Measurements from ENCODE around the gene RAB11A. TPM values are rescaled to one million over a fixed set of nuclear protein-coding genes. Genes with fewer than 3 reads are reported as not detected.

RAB11A gene
- total RNA-seq, 1 donor from 2014 or later = 482 TPM

GRCh38 chr15:65873256-65873655 is 4.0 kb downstream of the RAB11A start:
- peaks cover 14% of the 10 kb centered on the region for H3K27me3 Mint-ChIP-seq (ENCODE audit: insufficient read depth, low read depth)
- peaks cover 4% of the 10 kb centered on the region for H3K4me1 ChIP-seq
- H3K27me3 ChIP-seq = no peaks in the 10 kb centered on the region
- H3K4me3 Mint-ChIP-seq = no peak overlapping the region
- H4K20me1 ChIP-seq (ENCODE audit: low read depth) = peaks cover 72% of the 10 kb centered on the region
- H3F3A ChIP-seq (ENCODE audit: low read depth) = peaks cover 12% of the 10 kb centered on the region
- peaks cover 11% of the 10 kb centered on the region for H3K9me3 Mint-ChIP-seq
- H2AFZ ChIP-seq (replicated peaks) = no peak overlapping the region
- H3K36me3 Mint-ChIP-seq = peaks cover 17% of the 10 kb centered on the region
- no peak overlapping the region for H3K27ac Mint-ChIP-seq
- no peak overlapping the region for H3K4me3 ChIP-seq
- peaks cover 86% of the 10 kb centered on the region for H3K79me2 ChIP-seq (ENCODE audit: low read depth)
- H3K36me3 ChIP-seq = peaks cover 10% of the 10 kb centered on the region
- H3K9me3 ChIP-seq (ENCODE audit: low read depth) = no peaks in the 10 kb centered on the region
- H3K4me1 Mint-ChIP-seq = peaks cover 19% of the 10 kb centered on the region
- no peak overlapping the region for H3K9ac ChIP-seq
- TF ChIP-seq EZH2 (IDR thresholded peaks at IDR 0.05) = no peak
- TF ChIP-seq EZH2phosphoT487 (IDR thresholded peaks at IDR 0.05) = no peak
- TF ChIP-seq CTCF (IDR thresholded peaks at IDR 0.05) = no peak
- no peak for DNase-seq (ENCODE audit: low spot score)
- H3K4me2 ChIP-seq = no peak overlapping the region
- no peak overlapping the region for H3K27ac ChIP-seq

GRCh38 chr15:65875458-65875857 is 6.2 kb downstream of the RAB11A start:
- no peak for TF ChIP-seq EZH2phosphoT487 (IDR thresholded peaks at IDR 0.05)
- TF ChIP-seq CTCF (IDR thresholded peaks at IDR 0.05) = no peak
- TF ChIP-seq EZH2 (IDR thresholded peaks at IDR 0.05) = no peak
- H3F3A ChIP-seq (ENCODE audit: low read depth) = peaks cover 1% of the 10 kb centered on the region
- peaks cover 20% of the 10 kb centered on the region for H3K36me3 ChIP-seq
- H3K27me3 ChIP-seq = no peaks in the 10 kb centered on the region
- Mint-ChIP-seq H3K9me3 (peaks cover 3% of the 10 kb centered on the region), H3K4me3 (no peak overlapping the region), H3K4me1 (peaks cover 9% of the 10 kb centered on the region), H3K27me3 (ENCODE audit: insufficient read depth, low read depth) (no peaks in the 10 kb centered on the region), H3K27ac (no peak overlapping the region), H3K36me3 (peaks cover 18% of the 10 kb centered on the region)
- no peak overlapping the region for H3K9ac ChIP-seq
- DNase-seq (ENCODE audit: low spot score) = no peak
- H3K4me3 ChIP-seq = no peak overlapping the region
- no peak overlapping the region for H2AFZ ChIP-seq (replicated peaks)
- peaks cover 73% of the 10 kb centered on the region for H4K20me1 ChIP-seq (ENCODE audit: low read depth)
- H3K27ac ChIP-seq = no peak overlapping the region
- peaks cover 75% of the 10 kb centered on the region for H3K79me2 ChIP-seq (ENCODE audit: low read depth)
- H3K4me1 ChIP-seq = no peaks in the 10 kb centered on the region
- H3K9me3 ChIP-seq (ENCODE audit: low read depth) = no peaks in the 10 kb centered on the region
- no peak overlapping the region for H3K4me2 ChIP-seq

GRCh38 chr15:65877749-65878148 is 8.5 kb downstream of the RAB11A start:
- Histone ChIP-seq H3K4me2 (no peak overlapping the region), H3F3A (ENCODE audit: low read depth) (no peaks in the 10 kb centered on the region), H2AFZ (replicated peaks) (no peak overlapping the region), H3K9ac (no peak overlapping the region), H4K20me1 (ENCODE audit: low read depth) (peaks cover 71% of the 10 kb centered on the region), H3K36me3 (peaks cover 30% of the 10 kb centered on the region), H3K9me3 (ENCODE audit: low read depth) (no peaks in the 10 kb centered on the region), H3K79me2 (ENCODE audit: low read depth) (peaks cover 56% of the 10 kb centered on the region), H3K4me1 (no peaks in the 10 kb centered on the region), H3K4me3 (no peak overlapping the region), H3K27ac (no peak overlapping the region), H3K27me3 (no peaks in the 10 kb centered on the region)
- TF ChIP-seq EZH2 (IDR thresholded peaks at IDR 0.05) (no peak), EZH2phosphoT487 (IDR thresholded peaks at IDR 0.05) (no peak), CTCF (IDR thresholded peaks at IDR 0.05) (no peak)
- no peak for DNase-seq (ENCODE audit: low spot score)
- no peak overlapping the region for H3K27ac Mint-ChIP-seq
- no peak overlapping the region for H3K4me3 Mint-ChIP-seq
- no peaks in the 10 kb centered on the region for H3K27me3 Mint-ChIP-seq (ENCODE audit: insufficient read depth, low read depth)
- H3K4me1 Mint-ChIP-seq = no peaks in the 10 kb centered on the region
- peaks cover 22% of the 10 kb centered on the region for H3K36me3 Mint-ChIP-seq
- H3K9me3 Mint-ChIP-seq = no peaks in the 10 kb centered on the region

Measured in neural progenitor cell (in vitro differentiated cells).